ENCODE results near the gene TRIM10.

Gene TRIM10

DNA sequence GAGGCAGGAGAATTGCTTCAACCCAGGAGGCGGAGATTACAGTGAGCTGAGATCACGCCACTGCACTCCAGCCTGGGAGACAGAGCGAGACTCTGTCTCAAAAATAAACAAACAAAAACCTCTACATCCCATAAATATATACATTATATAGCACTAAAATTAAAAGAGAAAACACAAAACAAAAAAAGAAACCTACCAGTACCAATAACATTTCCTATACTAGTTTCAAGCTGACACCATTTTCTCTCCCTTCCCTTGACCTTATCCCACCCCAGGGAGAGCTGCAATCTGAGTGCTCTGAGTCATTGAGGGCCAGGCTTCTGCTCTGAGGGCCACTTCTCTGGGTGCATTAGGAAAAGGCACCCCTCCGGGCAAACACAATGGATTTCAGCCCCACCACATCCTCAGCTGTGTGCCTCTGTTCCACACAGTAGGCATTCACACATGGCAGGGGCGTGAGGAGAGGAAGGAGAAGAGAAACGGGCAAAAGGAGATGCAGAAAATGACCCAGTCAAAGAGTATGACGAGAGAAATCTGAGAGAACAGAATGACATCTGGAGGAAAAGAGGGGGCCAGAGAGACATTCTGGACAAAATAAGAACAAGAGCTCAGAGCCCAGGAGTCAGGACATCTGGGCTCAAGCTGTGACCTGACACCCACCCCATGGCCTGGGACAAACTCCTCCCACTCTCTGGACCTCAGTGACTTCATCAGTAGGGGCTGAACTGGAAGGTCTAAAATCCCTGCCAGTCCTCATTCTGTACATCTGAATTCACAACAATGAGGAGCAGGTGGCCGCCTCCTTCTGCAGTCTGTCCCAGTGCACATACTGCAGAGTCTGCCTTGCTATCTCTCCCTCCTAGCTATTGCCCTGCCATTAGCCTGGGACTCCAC lies 34.0 kb upstream of the TRIM10 start:
- no peaks in the 10 kb centered on the region for H3K4me1 ChIP-seq
- peaks cover 21% of the 10 kb centered on the region for H3K36me3 ChIP-seq
- no peaks in the 10 kb centered on the region for H3K9me3 ChIP-seq
- no peak for DNase-seq
- H3K4me3 ChIP-seq (ENCODE audit: low read depth, low read length): no peak overlapping the region
- no peaks in the 10 kb centered on the region for H3K27me3 ChIP-seq
- no peak for TF ChIP-seq CTCF (IDR thresholded peaks at IDR 0.05; ENCODE audit: low read depth, low read length)

- no peaks in the 10 kb centered on the region for H3K4me1 ChIP-seq
- no peaks in the 10 kb centered on the region for H3K9me3 ChIP-seq
- no peaks in the 10 kb centered on the region for H3K27me3 ChIP-seq
- H3K36me3 ChIP-seq: peaks cover 20% of the 10 kb centered on the region
- H3K4me3 ChIP-seq (ENCODE audit: low read depth, low read length): no peak overlapping the region
- TF ChIP-seq CTCF (IDR thresholded peaks at IDR 0.05; ENCODE audit: low read depth, low read length): no peak
- DNase-seq: no peak
These were observed 31.1 kb upstream of the TRIM10 start for GRCh38 chr6:30192076-30192475.

- TF ChIP-seq CTCF (IDR thresholded peaks at IDR 0.05; ENCODE audit: low read depth, low read length): no peak
- Histone ChIP-seq H3K4me1 (no peaks in the 10 kb centered on the region), H3K36me3 (peaks cover 22% of the 10 kb centered on the region), H3K4me3 (ENCODE audit: low read depth, low read length) (no peak overlapping the region), H3K9me3 (no peaks in the 10 kb centered on the region), H3K27me3 (no peaks in the 10 kb centered on the region)
- DNase-seq: no peak
These were observed 27.5 kb upstream of the TRIM10 start for GRCh38 chr6:30188541-30188940.

GRCh38 chr6:30185846-30186484 lies 25.0 kb upstream of the TRIM10 start:
- H3K4me1 ChIP-seq: no peaks in the 10 kb centered on the region
- DNase-seq: no peak
- H3K27me3 ChIP-seq: no peaks in the 10 kb centered on the region
- H3K9me3 ChIP-seq: no peaks in the 10 kb centered on the region; the same call in 1 of the 2 replicates
- peaks cover 22% of the 10 kb centered on the region for H3K36me3 ChIP-seq
- TF ChIP-seq CTCF (IDR thresholded peaks at IDR 0.05; ENCODE audit: low read depth, low read length): no peak
- no peak overlapping the region for H3K4me3 ChIP-seq (ENCODE audit: low read depth, low read length)

DNA sequence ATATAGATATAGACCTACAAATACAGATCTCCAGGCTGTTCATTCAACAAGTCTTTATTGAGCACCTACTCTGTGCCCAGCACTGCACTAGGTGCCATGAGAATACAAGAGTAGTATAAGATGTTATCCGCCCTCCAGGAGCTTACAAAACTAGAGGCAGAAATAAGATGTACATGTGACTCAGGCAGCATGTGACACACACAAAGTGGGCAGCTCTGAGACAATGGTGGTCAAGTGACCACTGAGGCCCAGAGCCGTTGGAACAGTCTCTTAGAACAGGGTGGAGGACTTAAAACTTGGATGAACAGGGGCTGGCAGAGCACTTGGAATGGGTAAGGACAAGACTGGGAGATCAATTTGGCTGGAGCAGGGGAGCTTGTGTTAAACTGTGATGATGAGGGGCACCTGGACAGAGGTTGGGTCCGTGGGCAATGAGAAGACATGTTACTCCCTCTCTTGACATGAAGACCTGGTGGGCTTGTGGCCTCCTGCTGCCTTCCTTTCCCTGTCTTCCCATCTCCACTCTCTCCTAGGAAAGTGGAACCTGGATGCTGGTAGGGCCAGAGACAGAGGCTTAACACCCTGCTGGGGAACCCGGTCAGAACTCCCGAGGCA lies 23.5 kb upstream of the TRIM10 start:
- H3K36me3 ChIP-seq: peaks cover 20% of the 10 kb centered on the region
- no peak for DNase-seq
- H3K27me3 ChIP-seq: no peaks in the 10 kb centered on the region

More for the DNA sequence above, 23.5 kb upstream of the TRIM10 start:
- Histone ChIP-seq H3K9me3 (no peaks in the 10 kb centered on the region; the same call in 1 of the 2 replicates), H3K4me1 (no peaks in the 10 kb centered on the region), H3K4me3 (ENCODE audit: low read depth, low read length) (no peak overlapping the region)
- no peak for TF ChIP-seq CTCF (IDR thresholded peaks at IDR 0.05; ENCODE audit: low read depth, low read length)

All from BE2C (cell line).